CD4-positive, alpha-beta T cell treated with Interleukin-4 for 4 hours (primary cell): ENCODE data around the gene MARS1.
A peak's percentile ranks its signal among the peaks of the same experiment; 100 is the strongest.

Experiments used
- DNase-seq: peaks from one replicate; pipeline ENCODE4 v3.0.0-alpha.2; 2020

Gene MARS1

DNA sequence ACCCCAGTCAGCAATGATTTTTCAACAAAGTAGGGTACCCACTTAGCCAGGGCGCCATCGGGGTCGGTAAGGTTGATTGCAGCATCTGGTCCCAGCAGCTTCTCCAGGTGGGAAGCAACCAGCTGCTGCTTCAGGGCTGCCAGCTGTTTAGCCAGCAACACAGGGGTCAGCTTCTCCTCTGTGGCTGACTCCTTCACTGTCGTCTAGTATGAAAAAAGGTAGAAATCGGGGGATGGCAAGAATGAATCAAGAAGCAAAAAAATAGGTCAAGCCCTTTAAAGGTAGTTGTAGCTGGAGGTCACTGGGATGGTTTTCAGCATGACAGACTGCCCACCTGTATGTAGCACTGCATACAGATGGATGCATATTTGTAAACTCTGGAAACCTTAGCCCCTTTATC lies 46.4 kb downstream of the MARS1 start:
- no peak for DNase-seq

DNA sequence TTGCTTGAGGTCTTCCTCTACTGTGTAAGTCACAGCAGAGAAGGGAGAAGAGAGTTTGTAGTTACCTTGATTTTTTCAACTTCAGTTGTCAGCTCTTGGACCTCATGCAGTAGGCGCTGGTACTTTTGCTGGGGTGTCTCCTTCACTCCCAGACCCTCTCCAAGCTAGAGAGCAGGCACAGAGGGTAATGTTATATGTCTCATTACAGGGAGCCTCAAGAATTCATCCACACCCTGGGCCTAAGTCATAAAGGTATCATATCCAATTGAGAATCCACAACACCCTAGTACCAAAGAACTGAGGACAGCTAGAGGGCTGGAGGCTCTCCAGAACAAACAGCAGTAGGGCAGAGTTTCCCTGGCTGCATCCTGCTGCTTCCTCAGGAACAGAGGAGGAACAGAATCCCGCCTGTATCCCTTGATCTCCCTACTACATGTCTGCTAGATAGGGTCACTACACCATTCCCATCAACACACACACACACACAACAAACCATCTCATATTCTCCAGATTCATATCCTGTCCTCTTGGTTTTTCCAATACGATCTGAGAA lies 47.2 kb downstream of the MARS1 start:
- no peak for DNase-seq

DNA sequence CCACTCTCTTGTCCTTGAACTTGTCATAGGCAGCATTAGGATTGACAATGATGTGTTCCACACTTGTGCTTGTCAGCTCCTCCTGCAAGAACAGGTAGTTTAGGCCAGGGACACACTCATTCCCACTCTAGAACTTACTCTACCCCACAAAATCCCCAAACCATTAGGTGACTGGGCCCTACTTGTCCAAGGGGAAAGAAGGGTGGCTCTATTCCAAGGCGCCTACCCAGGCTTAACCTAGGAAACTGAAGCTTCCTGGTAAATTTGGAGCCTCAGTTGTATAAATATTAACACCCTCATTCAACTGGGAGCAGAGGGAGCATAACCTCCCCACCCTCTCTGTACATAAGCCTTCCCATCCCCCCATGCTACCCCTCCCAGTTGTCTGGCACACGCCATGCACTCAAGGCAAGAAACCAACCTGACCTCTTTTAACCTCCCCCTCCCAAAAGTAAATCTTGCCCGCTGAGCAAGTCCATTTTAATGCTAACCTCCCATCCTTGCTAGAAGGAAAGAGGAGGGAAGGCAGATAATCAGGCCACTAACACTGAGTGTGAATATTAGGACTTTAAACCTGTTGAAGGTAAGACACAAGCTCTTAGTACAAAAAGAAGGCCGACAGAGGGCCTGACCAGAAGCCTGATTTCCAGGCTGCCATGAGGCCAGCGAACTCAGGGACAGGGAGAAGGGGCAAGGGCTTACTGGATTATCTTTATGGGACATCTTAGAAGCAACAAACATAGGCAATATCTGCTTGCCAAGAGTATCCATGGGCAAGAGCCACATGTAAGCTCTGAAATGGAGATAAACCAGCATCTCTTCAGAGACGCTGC lies 48.1 kb downstream of the MARS1 start:
- DNase-seq = no peak

DNA sequence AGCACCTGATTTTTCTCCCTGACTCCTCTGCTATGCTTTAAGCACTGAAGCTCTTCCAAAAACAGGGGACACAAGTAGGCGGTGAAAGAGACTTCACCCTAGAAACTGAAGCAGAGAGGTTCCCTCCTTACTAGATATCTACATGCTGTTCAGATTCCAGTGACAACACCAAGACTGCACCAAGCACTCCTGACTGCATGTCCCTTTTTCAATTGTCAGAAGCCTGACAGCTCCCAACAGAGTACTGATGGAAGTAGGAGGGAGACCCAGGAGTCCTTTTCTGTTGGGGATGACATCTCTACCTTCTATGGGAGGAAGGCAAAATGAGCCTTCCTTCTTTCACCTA lies 48.7 kb downstream of the MARS1 start:
- DNase-seq = no peak

DNA sequence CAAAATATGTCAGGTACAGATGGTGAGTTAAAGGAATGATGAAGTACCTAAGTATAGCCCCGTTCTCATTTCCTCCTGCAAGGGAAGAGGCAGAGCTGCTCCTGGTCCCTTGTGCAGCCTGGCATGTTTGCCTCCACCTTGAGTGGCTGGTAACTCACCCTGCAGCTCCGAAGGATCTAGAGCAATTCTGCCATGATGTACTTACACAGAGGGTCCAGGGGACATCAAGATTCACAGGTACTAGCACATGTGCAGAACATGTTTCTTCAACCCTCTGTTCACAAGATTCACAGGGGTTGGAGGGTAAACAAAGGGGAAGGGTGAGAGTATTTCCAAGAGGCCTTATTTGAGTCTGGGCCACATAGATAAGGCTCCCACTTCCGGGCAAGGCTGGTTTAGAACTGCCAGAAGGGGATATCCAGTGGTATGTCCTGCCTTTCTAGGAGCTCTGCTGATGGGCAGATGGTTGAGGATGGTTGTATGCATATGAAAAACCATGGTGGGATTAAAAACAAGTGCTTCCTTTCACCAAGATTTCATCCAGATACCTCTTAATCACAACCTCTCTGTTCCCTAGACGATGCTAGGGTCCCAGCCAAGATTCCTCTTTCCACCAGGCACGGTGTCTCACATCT lies 51.4 kb downstream of the MARS1 start:
- DNase-seq = no peak

DNA sequence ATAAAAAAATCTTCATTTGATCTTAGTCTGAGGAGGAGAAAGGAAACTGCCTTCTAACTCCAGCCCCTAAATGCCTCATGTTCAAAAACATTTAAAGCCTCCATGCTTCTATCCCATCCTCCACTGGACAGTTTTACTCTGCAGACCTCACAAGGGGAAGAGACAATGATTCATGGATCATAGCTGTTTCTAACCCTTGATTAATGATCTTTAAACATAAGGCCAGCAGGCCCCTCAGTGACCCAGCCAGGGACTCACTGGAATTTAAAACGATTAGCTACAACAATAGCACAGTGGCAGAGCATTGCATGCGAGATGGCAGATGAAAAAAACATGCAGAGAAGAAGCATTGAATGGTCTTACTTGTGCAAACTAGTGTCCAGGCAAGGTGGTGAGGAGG lies 53.1 kb downstream of the MARS1 start:
- DNase-seq = no peak

DNA sequence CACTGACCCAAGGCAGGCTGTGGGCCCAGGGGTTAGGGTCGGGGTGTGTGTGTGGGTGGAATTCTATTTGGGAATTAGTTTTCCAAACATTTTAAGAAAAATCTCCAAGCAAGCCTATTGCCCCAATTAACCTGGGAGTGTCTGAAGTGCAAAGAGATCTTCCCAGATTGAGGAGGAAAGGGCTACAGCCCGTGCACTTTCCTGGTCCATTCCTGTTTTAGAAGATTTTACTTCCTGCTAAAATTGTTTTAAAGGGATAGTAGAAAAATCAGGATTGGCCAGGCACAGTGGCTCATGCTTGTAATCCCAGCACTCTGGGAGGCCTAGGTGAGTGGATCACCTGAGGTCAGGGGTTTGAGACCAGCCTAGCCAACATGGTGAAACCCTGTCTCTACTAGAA lies 53.8 kb downstream of the MARS1 start:
- DNase-seq = no peak

DNA sequence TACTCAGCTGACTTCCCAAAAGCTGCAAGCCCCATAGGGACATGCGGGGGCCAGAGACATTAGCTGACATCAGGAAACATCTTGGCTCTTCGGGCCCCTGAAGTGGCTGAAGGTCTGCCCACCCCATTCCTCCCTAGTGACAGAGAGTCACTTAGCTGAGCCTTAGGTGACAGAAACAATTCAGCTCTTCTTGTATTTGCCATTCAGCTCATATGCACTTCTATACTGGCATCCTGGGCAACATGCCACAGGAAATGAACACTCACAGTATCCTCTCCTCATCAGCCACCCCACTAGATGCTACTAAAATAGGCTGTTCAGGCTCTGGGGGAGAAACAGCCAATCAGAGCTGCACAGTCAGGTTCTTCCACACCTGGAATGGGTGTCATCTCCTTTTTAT lies 55.7 kb downstream of the MARS1 start:
- peak; percentile 16 for DNase-seq

DNA sequence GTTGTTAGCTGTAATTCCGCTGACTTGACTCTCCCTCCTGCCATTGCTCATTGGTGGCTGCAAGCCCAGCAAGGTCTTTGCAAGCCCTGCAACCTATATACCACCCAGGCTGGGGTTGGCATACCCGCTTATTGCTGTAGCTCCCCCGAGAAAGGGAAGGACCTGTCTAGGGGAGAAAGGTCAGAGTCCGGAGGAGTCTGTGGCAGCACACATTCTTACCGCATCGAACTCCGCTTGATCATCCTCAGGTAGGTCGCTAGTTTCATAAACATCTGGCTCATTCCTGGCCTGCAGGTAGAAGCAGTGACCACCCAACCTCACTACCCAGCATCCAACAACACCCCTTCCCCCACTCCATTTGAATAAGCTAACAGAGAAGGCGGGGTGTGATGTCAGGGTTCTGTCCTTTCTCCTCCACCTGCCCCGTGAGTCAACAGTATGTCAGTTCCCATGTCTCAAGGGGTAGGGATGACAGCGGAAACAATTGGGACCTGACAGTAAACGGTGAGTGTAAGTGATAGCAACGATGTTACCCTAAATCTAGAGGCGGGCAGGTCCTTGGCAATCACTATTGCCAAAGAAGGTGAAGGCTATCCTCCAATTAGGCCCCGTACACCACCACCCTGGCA lies 58.1 kb downstream of the MARS1 start:
- DNase-seq = no peak

DNA sequence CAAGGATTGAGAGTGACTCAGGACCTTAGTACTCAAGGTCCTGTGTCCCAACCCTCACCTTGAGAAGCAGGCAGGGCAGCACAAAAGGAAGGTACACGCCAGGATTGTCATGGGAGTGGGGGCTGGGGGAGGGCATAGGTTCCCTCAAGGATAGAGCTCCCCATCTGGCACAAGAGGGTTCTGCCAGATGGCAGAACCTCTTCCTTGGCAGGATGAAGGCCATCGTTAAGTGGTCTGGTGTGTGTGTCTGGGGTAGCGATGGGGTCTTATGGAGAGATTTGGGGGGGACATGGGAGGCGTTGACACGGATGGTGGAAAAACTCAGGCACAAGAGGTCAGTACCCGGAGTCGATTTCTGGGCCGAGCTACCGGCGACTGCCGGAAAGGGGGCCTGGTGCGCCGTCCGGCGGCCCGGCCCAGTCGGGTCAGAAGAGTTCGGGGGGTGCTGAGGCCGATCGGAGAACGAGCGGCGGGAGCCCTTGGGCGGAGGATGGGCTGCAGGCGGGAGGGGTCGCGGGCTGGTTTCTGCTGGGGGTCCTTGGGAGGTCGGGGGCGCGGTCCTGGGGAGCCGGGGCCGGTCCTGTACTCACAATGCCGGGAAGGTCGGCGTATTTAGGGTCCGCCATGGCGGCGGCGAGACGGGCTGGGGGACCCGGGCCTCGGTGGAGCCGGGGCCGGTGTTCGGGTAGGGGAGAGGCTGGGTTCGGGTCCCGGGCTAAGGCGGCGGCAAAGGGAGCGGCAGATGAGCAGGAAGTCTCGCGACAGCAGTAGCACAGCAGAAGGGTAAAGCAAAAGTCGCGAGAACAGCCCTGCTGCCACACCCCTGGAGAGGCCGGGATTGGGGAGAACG lies 58.8 kb downstream of the MARS1 start, which contains the start of gene DCTN2:
Gene DCTN2, minus strand, starts transcription at position 755 of the 850 bp plus-strand sequence. Its CDS starts 129 bp downstream, at position 626.
- peak; percentile 97 for DNase-seq

DNA sequence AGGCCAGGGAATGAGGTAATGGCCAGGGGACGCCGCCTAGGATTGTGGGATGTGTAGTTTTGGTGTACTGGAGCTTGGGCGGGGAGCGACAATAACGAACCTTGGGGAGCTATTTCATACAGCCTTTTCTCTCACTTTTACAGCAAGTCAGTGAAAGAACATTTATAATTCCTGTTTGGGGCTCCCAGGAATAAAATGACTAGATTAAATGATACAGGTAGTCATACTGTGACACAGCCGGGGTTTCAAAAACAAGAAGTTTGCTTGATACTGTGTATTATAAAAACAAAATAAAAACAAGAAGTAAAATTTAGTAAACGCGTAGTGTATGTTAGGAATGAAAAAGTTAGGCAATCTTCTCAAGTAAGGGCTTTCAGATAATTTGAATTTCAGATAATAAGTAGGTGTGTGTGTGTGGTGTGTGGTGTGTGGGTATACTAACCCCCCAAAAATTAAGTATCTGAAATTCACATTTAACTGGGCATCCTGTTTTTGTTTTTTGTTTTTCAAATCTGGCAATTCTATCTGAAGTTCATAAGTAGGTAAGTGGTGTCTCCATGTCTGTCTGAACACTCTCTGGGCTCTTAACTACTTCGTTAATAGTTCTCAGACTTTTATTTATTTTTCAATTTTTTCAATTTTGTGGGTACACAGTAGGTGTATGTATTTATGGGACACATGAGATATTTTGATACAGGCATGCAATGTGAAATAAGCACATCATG lies 59.6 kb downstream of the MARS1 start:
- no peak for DNase-seq

DNA sequence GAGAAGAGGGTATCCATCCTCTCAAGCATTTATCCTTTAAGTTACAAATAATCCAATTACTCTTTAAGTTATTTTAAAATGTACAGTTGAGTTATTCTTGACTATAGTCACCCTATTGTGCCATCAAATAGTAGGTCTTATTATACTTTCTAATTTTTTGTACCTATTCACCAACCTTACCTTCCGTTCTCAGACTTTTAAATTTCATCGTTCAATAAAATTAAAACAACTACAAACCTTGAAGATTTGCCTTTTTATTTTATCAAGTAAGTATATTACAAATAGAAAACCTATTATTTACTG lies 60.1 kb downstream of the MARS1 start:
- no peak for DNase-seq

DNA sequence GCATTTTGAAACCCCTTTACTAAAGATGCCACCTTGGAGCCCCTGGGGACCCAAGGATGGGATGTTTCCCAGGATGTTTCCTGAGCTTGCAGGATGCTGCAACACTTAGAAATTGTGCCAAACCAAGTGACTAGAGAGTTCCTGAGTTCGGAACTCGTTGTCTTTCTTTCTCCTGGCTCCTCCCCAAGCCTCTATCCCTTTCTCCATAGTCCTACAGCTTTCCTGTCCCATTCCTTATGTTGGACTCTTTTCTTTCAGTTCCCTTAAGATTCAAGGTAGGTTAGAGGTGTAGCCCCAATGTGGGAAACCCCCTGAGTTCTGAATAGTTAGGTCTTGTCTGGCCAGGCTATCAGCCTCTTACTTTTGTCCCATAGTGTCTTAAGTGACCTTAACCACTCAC lies 60.6 kb downstream of the MARS1 start:
- no peak for DNase-seq

DNA sequence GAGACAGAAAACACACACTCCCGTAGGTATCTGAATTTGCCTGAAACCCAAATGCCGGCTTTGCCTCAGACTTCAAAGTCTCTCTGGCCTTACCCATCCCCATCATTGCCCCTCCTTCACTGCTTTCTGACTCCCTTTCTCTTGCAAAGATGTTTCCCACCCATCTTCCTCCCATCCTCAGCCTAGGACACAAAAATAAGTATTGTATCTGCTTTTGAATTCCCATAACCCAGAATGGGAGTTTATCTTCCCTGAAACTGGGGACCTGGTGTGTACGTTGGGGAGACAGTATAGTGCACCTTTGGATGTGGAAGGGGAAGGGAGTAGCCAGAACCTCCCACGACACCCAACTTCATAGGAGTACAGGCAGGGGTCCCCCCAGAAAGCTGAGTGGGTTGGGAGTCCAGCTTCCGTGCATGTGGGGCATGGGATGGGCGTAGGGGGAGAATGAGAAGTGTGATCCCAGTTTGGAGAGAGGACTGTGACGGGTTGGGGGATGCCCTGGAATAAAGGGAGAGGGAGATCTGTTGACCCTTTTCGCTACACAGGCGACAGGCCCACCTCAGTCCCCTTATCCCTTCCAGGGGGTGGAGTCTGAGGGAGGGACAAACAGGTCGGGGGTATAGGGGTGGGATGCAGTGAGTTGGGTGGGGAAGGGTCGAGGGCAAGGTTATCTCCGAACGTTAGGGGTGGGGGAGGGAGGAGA lies 61.5 kb downstream of the MARS1 start:
- no peak for DNase-seq

DNA sequence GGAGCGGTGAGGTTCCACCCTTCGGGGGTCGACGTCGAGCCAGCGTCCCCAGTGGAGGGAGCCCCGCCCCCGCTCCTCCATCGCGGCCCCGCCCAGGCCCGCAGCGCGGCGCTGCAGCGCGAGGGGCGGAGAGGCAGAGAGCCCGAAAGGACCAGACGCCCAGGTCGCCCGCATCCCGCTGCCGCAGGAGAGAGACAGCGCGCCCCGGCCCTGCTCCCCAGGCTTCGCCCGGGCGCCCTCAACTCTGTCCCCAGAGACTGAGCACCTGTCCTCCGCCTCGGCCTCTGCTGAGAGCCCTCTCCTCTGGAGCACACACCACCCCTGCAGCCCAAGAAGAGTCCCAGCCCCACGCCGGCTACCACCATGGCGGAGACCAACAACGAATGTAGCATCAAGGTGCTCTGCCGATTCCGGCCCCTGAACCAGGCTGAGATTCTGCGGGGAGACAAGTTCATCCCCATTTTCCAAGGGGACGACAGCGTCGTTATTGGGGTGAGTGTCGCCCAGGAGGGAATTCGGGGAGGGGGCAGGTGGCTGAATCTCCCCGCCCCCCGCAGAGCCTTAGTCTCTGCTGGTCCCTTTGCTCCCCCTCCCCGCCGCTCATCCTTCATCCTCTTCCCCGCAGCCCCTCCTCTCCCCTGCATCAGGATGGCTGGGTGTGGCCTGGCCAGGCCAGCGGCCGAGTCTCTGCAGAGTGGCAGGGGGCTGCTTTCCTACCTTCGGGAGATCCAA lies 62.2 kb downstream of the MARS1 start, which contains the start of gene KIF5A:
Gene KIF5A, plus strand, starts transcription at position 136 of the 732 bp plus-strand sequence. Its CDS starts 228 bp downstream, at position 364.
- peak; percentile 31 for DNase-seq

DNA sequence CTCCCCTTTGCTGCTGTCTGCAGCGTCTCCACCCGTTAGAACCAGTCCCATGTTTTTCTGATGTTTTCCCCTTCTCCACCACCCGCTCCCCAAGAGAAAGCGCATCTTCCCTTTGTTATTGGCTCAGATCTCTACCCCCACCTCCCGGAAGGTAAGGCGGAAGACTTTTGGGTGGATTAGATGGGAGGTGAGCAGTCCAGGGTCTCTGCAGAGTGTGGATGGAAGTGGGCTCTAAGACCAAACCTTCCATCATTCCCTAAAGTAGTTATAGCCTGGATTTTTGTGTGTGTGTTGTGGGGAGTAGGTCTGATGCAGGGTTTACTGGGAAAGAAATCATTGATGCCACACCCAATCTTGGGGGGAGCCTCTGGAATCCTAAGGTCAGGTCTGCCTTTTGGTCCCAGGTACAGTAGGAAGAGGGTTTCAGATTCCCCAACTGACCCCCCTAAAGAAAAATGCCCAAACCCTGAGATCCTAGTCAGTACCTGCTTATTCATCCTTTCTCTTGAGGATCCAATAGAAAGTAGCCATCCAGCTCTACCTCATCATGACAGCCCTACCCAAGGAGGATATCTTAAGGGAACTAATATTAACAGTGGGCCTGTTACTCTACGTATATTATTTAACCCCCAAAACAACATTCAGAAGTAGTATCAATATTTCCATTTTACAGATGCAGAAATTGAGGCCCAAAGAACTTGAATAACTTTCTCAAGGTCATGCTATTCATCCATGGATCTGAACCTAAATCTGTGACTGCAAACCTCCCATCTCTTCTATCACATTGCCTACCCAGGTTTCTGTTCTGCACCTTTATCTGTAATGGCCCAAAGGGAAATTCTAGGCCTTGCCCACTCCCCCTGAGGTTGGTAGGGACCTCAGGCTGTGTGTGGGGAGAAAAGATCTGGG lies 63.0 kb downstream of the MARS1 start:
- no peak for DNase-seq

DNA sequence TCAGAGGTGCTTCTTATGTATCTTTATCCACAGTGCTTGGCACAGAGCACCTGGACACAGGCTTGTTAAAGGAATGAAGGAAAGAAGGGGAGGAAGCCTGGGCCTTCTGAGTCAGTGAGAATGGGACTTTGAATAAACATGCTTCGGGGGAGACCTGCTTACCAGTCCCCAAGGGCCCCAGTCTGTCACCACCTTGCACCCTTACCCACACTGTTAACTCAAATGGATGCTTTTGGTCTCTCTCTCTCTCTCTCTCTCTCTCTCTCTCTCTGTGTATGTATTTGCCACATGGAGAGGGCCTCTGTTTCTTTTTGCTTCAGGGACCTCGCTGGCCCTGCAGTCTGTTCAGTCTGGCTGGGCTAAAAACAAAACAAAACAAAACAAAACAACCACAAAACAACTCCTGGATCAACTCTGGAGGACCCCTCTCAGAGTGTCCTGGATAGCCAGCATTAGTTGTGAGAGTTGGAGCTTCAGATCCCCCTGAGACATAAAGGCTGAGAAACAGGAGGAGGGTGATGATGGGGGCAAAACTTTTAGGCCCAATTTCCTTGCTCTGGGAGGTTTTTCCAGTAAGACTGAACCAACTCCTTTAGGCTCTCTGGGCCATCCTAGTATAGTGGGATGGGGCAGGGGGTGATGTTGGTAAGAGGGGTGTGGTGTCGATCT lies 63.9 kb downstream of the MARS1 start:
- no peak for DNase-seq

DNA sequence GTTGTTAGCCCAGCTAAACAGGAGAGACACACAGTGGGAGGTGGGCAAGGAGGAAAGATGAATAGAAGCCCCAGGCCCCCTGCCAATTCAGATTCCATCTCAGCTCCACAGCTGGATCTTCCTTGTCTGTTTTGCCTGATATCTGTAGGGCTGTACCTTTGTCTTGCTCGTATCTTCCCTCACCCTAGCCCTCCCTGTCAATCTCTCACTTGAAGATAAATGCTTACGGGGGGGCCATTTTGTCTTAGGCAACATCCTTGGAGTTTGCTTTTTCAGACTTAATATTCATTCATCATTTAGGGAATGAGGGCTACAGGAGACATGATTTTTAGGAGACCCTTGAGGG lies 64.4 kb downstream of the MARS1 start:
- DNase-seq = no peak

DNA sequence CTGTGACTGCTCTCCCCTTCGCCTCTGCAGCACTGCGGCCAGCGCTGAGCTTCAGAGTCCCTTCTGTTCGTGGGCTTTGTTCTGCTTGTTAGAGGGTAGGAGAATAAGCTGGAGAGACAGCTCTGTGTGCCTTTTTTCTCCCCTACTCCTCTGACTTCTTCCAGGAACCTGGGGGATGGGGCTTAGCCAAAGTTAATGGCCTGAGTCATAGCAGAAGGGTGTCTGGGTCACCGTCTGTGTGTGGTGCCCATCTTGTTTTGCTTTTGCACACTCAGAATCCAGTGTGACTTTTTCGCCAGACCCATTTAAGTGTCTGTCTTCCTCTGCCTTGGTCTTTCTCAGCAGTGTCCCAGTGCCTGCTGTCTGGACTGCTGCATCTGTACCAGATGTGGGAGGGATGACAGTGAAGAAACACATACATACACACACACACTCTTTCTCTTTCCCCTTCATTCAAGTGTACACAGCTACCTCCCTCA lies 65.0 kb downstream of the MARS1 start:
- DNase-seq = no peak
